DMS 273 treated with DMSO at 0.1 percent for 48 hours (cell line): ENCODE results near the gene ARRDC2.
A peak's percentile ranks its signal among the peaks of the same experiment; 100 is the strongest.
"Not testable (repeated sequence)": the region's sequence is repeated elsewhere in the genome, so short reads cannot be mapped to it uniquely, and the experiment has no call there.

Source experiments
- DNase-seq: peaks from one replicate; lab custom pipeline; 2025; lab: John Stamatoyannopoulos, UW

The ARRDC2 gene

GRCh38 chr19:18007917-18008673 lies at the start of gene ARRDC2:
Gene ARRDC2, plus strand, starts transcription at chr19:18008170. Its CDS starts 141 bp downstream, at chr19:18008311.
- DNase-seq, result peak; percentile 77

- DNase-seq, result no peak
Observed at GRCh38 chr19:17963936-17964691, 43.9 kb upstream of the ARRDC2 start.

- no peak for DNase-seq
Observed at GRCh38 chr19:17965370-17966128, 42.4 kb upstream of the ARRDC2 start.

GRCh38 chr19:17966129-17966483 lies 41.9 kb upstream of the ARRDC2 start:
- DNase-seq, result no peak

GRCh38 chr19:17966550-17967256 lies 41.3 kb upstream of the ARRDC2 start, which contains the start of gene KCNN1:
Gene KCNN1, plus strand, starts transcription at chr19:17967107. Its CDS starts 6,782 bp downstream, at chr19:17973889.
- DNase-seq, result no peak

- DNase-seq, result no peak
Observed at GRCh38 chr19:17967257-17968051, 40.5 kb upstream of the ARRDC2 start.

- DNase-seq, result peak; percentile 20
Observed at GRCh38 chr19:17968362-17968761, 39.6 kb upstream of the ARRDC2 start.

- DNase-seq, result no peak
Observed at GRCh38 chr19:17969096-17969792, 38.7 kb upstream of the ARRDC2 start.

- no peak for DNase-seq
Observed at GRCh38 chr19:17972230-17972629, 35.7 kb upstream of the ARRDC2 start.

- DNase-seq, result no peak
Observed at GRCh38 chr19:17973759-17974158, 34.2 kb upstream of the ARRDC2 start.

- no peak for DNase-seq
Observed at GRCh38 chr19:17974551-17974950, 33.4 kb upstream of the ARRDC2 start.

GRCh38 chr19:17975032-17975431 lies 32.9 kb upstream of the ARRDC2 start:
- DNase-seq, result no peak

- DNase-seq, result no peak
Observed at GRCh38 chr19:17977021-17977420, 30.9 kb upstream of the ARRDC2 start.

- DNase-seq, result no peak
Observed at GRCh38 chr19:17977488-17977887, 30.5 kb upstream of the ARRDC2 start.

GRCh38 chr19:17981611-17982010 lies 26.4 kb upstream of the ARRDC2 start:
- no peak for DNase-seq

GRCh38 chr19:17982430-17982829 lies 25.5 kb upstream of the ARRDC2 start:
- DNase-seq, result no peak

GRCh38 chr19:17985037-17985818 lies 22.7 kb upstream of the ARRDC2 start:
- DNase-seq, result no peak

GRCh38 chr19:17986569-17986968 lies 21.4 kb upstream of the ARRDC2 start:
- not testable (repeated sequence) for DNase-seq

GRCh38 chr19:17988161-17988560 lies 19.8 kb upstream of the ARRDC2 start:
- no peak for DNase-seq
